Transverse colon (tissue), 3 donors: Measurements from ENCODE around the gene GPR62.

ENCODE experiments used
- CTCF ChIP-seq, 5 experiments: fragments of 200-600 bp in 3 of 5; fragments of 450-650 bp in 2 of 5; sonication (generic) in 3 of 5; IDR thresholded peaks; 1 replicate in 2 of 5; 2 replicates in 3 of 5; pipeline ENCODE4 v1.5.1; 2016 to 2017; ENCODE audit warnings: antibody characterized with exemption in 5 of 5, inconsistent platforms in 3 of 5, mild to moderate bottlenecking in 2 of 5, moderate library complexity in 1 of 5
- EP300 ChIP-seq: sonication (generic); formaldehyde crosslinking; IDR thresholded peaks from one replicate; pipeline ENCODE4 v1.6.1; 2017; ENCODE audit warnings: antibody characterized with exemption, low read depth

GRCh38 chr3:51971350-51971749 is 16.2 kb downstream of the GPR62 start:
- TF ChIP-seq CTCF (IDR thresholded peaks at IDR 0.05) (no peak), EP300 (no peak)
